SHP77 treated with DMSO at 0.1 percent for 48 hours (cell line): Measurements from ENCODE around the gene TERB1.
"Not testable (repeated sequence)": the region's sequence is repeated elsewhere in the genome, so short reads cannot be mapped to it uniquely, and the experiment has no call there.

Source experiments
- DNase-seq: peaks from one replicate; lab custom pipeline; 2025; lab: John Stamatoyannopoulos, UW

The TERB1 gene

DNA sequence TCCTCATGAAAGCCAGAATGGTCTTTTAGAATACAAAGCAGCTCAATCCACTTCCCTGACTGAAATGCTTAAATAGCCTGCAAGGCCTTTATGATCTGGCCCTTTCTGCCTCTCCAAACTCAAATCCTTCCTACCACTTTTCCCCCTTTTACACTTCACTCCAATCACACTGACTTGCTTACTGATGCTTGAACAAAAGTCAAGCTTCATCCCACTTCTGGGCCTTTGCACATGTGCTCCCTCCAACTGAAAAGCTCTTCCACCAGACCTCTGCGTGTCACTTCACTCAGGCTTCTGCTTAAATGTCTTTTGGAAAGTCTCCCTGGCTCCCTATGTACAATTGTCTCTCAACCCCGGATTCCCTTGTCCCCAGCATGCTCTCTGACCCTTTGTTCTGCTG is 13.3 kb upstream of the TERB1 start:
- DNase-seq = no peak

DNA sequence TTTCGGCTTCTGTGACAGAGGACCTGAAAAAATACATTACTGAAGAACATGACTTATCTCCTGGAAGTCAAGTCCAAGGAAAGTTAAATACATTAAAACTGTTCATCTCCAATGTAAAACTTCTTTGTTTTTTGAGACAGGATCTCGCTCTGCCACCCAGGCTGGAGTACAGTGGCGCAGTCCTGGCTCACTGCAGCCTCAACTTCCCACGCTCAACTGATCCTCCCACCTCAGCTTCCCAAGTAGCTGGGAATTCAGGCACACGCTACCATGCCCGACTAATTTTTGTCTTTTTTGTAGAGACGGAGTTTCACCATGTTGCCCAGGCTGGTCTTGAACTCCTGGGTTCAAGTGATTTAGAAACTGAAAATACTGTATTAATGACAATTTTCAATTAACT is 9.7 kb upstream of the TERB1 start:
- DNase-seq = no peak

DNA sequence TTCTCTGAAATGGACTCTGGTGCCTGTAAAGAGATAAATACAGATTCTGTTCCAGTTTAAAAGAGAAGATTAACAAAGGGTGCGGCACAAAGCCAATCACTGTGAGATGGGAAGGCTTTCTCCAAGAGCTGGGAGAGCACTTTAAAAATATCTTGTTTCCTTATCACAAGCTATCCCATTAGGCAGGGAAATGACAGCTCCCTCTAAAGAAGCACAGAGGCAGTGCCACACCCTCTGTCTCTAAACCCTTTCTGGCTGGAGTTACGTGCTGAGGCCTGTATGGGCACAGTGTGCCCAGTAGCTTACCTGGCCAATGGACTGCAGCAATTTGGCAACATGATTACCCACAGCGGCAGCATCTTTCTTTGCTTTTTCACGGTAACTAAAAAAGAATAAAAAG is 9.0 kb upstream of the TERB1 start:
- DNase-seq = no peak

DNA sequence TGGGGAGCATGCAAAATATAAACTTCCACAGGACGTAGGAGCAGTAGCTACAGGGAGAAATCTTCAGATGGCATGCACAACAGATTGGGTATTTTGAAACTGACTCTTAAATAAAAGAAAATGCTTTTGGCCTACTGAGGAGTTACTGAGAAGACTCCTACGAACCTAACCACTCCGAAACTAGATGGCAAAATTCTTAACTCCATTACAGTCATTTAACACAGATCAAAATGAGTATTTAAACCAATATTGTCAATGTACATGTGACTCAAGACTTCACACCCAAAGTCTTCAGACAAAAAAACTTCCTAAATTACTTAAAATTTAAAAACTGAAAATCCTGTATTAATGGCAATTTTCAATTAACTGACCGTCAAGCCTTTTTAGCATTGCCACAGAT is 8.4 kb upstream of the TERB1 start:
- no peak for DNase-seq

DNA sequence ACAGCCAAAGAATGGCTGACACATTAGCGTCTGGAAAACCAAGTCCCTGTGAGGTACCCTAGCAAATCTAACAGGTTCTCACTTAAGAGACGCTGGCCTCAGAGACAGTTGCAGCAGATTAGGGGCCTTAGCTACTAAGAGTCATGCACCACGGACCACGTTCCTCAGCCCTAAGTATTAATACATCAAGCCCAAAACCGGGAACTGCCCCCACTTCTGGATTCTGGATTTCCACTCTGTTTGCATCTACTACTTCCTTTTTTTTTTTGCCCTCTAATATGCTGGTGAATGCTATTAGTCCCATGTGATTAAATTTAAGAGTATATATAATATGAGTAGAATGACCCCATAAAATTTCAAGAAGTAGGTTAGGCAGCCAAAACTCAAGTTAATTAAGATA is 775 bp upstream of the TERB1 start:
- DNase-seq = no peak

DNA sequence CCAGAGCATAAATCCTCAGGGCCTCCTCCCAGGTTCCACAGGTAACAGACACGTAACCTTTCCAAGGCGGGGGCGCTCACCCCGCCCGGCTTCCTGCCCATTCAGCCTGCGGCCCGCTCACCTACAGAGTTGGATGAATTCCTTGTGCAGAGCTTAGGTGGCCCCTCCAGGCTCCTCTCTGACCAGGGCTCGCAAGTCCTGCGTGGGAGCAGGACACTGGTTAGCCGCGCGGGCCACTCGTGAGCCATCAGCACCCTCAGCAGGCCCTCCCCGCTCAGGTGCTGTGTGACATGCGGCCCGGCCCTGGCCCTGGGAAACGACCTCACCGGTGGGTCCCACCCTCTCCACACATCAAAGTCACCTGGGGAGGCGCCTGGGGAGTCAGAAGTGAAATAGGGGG is 528 bp downstream of the TERB1 start:
- no peak for DNase-seq

DNA sequence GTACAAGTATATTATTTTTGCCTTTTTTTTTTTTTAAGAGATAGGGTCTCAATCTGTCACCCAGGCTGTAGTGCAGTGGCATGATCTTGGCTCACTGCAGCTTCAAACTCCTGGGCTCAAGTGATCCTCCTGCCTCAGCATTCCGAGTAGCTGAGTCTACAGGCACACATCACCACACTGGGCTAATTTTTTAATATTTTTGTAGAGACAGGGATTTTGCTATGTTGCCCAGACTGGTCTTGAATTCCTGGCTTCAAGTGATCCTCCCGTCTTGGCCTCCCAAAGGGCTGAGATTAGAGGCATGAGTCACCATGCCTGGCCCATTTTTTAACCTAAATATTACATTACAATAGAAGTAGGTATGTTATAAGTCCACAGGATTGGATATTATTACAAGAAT is 3.2 kb downstream of the TERB1 start:
- DNase-seq = no peak

DNA sequence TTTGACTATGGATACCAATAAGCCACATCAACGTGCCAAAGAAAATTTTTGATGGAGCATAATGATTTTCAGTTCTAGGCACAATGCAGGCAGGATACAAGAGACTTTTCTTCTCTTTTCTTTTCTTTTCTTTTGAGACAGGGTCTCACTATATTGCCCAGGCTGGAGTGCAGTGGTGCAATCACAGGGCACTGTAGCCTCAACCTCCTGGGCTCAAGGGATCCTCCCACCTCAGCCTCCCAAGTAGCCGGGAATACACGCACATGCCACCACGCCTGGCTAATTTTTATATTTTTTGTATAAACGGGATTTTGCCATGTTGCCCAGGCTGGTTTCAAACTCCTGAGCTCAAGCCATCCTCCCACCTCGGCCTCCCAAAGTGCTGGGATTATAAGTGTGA is 7.4 kb downstream of the TERB1 start:
- DNase-seq = not testable (repeated sequence)

DNA sequence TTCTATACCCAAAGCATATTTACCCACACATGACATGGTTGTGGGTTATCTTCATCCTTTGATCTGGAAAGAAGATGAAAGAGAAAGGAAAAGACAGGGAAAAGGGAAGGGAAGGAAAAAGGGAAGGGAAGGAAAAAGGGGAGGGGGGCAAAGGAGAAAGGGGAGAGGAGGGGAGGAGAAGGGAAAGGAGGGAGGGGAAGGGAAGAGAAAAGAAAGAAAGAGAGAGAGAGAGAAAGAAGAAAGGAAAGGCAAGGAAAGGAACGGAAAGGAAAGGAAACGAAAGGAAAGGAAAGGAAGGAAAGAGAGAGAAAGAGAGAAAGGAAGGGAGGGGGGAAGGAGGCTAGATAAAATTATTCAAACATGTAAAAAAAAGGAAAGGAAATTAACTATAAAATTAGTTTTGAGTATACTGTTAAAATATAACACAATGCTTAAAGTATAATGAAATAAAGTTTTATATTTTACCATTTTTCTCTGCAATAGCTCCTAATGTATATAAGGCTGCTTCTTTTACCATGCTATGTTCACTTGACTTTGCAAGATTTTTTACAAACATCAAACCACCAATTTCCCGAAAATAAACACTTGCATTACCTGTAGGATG is 11.2 kb downstream of the TERB1 start:
- no peak for DNase-seq

DNA sequence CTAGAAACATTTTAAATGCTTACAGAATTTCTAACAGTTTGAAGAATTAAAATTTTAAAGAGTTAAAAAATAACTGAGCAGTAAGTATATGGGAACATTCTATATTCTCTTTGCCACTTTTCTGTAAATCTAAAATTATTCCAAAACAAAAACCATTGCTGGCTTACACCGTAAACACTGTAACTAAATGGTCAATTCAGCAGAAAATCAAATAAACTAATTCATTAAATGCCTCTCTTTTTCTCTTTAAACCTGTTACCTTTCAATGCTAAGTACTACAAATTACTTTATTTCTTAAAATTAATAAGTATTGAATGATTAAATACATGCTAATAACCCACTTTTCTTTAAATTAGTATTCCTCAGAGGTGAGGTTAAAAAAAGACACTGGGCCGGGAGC is 14.0 kb downstream of the TERB1 start:
- DNase-seq = no peak

DNA sequence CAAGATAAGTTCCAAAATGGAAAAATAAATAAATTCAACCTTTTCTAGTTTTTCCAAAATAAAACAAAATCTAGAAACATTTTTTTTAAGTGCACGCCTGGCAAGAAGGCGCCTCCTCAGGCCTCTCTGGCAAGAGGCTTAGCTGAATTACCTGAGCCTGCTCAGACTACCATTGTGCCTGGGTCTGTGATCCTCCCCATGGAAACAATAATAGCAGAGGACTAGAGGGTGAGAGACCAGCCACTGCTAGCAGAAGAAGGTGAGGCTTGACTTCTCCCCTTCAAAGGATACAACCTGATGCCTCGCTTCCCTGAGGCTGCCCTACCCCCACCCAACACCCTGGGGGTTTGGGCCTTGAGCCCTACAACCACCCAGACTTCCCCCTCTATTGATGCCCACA is 14.8 kb downstream of the TERB1 start:
- no peak for DNase-seq

DNA sequence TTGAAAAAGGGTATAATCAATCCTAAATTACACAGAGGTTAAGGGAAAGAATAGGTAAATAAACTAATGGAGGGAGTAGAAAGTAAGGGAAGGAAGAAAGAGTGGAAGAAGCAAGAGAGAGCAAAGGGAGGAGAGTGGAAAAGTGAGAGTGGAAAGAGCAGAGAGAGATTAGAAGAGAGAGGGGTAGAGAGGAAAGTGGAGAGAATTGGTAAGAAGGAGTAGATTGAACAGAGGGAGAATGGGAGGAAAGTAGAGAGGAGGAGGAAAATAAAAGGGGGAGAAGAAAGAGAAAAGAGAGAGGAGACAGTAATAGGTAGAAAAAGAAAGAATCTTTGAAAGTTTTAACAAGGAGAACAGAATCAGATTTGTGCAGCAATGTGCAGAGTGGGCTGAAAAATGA is 24.9 kb downstream of the TERB1 start:
- no peak for DNase-seq

DNA sequence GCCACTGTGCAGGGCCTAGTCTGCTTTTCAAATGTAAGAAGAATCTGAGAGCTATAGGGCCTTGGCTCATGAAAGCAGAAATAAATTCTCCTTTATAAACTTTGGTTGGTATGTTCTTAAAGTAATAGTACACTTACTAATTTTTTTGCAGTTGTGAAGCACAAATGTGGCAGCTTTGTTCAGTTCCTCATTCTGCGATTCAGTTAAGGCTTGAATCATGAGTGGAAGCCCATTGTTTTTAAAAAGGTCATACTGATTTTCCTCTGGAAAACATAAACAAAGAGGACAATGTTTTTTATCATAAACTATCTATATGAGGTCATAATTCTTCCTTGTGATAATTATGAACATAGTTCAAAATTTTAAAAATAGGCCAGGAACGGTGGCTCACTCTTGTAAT is 26.4 kb downstream of the TERB1 start:
- DNase-seq = no peak

DNA sequence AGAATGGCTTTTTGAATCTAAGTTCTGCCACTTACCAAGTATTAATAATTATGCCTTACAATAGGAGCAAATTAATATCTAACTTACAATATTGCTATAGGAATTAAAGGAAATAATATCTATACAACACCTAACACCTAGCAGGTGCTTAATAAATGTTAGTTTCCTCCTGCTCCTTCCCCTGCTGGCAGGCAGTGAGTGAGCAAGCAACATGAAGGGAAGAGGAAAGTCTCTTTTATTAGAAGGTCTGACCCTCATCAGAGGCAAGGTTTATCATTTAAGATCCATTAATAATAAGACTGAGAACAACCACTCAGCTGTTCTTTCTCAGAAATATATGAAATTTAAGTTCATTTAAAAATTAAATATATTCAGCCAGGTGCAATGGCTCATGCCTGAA is 43.3 kb downstream of the TERB1 start:
- no peak for DNase-seq

DNA sequence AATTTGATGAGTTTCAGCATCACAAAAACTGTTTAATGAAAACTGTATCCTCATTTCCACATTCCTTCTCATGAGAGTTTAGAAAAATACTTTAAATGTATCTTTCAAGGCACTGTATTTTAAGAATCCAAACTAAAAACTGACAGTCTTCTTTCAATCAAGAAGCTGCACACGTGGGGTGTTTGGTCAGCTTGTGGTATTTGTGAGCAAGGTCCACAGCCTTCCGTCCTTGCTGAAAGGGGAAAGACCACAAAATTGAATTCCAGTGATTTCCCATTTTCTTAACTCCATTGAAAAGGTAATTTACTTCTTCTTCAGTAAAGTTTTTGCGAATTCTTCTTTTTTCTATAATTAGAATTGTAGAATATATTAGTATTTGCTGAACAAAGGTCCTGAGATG is 46.6 kb downstream of the TERB1 start:
- DNase-seq = no peak

DNA sequence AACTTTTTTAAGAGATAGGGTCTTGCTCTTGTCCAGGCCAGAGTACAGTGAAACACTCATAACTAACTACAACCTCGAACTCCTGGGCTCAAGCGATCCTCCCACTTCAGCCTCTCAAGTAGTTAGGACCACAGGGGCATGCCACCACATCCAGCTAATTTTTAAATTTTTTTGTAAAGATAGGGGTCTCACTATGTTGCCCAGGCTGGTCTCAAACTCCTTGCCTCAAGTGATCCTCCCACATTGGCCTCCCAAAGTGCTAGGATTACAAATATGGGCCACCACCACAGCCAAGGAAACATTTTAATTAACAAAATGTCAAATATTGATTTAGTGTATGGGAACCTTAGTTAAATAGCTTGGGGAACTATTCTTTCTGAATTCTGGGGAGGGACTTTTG is 47.2 kb downstream of the TERB1 start:
- no peak for DNase-seq

DNA sequence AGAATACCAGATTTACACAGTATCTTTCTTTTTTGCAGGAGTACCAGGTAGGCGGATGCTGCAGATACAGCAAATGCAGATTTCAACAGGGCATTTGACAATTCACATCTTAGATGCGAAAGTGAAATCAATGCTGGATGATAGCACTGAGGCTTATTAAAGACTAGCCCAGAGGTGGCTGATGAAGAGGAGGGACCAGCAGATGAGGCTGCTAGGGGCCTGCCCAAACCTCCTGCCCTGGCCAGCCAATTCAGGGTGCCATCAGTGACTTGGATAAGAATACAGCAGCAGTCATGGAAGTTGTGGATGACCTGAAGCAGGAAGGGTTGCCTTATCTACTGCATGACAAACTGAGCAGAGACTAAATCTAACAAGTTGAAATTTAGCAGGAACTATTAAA is 48.4 kb downstream of the TERB1 start:
- DNase-seq = no peak

DNA sequence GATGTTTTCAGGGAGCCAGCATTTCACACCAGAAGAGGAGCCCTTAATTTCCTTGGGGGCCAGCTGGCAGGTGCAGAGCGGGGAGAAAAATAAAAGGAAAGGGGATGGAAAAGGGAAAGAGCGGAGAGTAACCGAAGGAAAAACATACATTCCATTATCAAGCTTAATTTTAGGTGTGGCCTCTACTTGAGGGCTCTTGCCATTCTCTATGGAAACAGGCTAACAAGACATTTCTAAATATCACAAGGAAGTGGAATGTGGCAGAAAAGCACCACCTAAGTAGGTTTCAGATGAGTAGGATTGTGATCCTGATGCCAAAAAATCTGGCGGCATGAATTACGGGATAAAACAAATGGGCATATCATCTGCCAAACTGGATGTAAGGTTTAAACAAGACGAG is 49.0 kb downstream of the TERB1 start:
- no peak for DNase-seq

DNA sequence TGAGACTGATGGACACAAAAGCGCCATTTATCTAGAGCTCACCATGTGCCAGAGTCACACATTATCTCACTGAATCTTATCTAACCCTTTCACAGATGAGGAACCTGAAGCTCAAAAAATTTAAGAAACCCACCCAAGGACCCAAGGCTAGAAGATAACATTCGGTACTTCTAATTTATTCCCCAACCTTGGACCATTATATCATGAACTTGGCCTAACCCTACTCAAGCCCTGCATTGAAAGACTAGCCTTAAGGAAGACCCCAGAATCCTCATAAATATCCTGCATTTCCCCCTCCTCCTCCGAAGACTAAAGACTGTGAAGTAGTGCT is 49.4 kb downstream of the TERB1 start:
- no peak for DNase-seq

DNA sequence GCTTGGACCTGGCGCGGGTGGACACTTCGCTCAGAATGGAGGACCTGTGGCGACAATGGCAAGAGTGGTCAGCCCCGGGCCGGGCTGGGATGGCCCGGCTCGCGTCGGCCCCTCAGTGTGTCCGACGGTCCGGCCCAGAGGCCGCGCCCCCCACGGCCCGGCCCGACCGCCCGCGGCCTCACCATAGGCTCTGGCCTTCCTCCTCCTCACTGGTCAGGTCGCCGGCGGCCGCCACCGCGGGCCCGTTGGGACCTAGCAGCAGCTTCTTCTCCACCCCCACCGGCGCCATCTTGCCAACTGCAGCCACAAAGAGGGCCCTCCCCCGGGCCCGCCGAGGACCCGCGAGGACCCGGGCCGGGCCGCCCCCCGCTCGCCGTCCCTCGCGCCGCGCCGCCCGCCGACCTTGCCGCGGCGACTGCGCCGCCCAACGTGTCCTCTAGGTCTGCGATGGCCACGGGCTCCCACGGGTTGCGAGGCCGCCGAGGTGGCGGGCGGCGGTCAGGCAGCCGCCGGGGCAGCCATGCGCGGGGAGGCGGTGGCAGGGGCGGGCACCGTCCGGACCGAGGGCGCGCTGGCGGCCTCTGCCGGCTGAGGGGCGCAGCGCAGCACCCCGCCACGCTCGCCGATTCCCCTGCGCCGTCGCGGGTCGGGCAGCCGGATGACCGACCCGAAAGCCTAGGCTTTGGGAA is 49.9 kb downstream of the TERB1 start, which contains the start of gene DYNC1LI2:
TSS of gene DYNC1LI2 (minus strand) at position 307 of the 689 bp plus-strand sequence. CDS start at position 289, 18 bp downstream.
- DNase-seq = peak; percentile 18

DNA sequence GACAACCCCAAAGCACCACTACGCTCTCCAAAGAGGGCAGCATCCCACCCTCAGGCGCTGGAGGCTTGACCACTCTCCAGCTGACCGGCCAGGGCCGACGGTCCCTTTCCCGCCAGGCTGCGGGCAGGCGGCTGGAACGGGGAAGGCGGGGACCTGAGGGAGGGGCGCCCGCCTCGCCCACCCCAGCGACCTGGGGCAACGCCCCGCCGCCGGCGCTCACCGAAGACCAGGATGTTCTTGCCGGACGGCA is 50.4 kb downstream of the TERB1 start:
- no peak for DNase-seq

DNA sequence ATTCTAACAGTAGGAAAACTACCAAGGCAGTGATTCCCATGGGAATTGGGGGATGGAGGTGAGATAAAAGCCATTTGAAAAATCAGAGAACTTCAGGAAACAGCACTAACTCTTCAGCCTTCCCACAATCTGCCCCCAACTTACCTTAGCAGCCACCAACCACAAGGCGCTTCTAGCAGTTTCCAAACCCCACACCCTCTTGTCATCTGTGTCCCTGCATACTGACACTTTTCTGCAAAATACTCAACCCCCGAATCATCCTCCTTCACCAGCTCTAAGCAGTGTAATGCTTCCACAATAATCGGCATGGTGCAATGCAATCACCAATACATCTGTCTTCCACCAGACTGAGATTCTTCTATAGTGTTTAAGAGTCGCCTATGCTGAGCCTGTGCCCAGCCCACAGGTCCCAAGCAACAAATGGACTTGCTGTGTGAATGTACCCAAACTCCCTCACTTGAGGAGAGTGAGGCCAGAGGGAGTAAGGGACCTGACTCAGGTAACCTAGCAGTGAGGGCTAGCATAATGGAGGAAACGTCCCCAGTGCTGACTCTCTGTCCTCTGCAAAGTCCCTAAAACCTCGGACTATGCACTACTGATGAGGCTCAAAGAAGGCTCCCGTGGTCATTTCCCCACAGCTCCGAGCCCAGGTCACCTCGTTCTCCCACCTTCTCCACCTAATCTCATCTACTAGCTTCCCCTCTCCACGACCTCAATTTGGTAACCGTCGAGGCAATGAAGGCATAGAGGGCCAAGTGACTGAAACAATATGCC is 50.9 kb downstream of the TERB1 start:
- no peak for DNase-seq

DNA sequence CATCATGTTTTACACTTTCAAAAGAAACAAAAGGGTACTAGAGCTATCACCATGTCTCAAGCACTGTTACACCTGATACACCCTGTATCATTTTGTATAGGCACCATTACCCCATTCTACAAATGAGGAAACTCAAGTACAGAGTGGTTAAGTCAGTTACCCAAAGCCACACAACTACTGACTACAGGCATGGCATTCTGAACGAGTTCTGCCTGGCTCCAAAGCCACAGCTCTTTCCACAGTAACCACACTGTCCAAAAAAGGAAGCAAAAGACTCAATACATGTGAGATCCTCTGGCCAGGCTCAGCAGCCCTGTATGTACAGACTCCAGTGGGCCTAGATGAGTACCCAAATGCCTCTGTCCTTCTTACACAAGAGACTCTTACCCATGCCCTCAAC is 54.7 kb downstream of the TERB1 start:
- DNase-seq = no peak

DNA sequence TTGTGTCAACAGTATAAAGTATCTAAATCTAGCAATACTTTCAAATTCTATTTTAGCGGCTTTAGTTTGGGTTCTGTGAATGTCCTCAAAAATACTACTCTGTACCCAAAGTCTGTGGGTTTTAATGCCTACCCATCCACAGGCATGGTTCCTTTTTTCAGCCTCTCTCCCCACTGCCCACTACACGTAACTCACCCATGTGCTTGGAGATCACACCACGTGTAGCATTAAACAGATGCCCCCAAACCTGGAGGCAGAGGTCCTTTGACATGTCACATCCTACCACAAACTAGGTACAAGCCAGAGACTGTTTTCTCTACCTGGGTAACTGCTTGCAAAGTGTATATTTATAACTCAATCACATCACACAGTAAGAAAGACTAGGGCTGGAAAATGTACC is 55.3 kb downstream of the TERB1 start:
- no peak for DNase-seq
